Measurements from ENCODE around the gene NEBL.

GRCh38 chr10:20888620-20889330 is 8.3 kb downstream of the NEBL start:
- TF ChIP-seq GATA2 (IDR thresholded peaks at IDR 0.05; ENCODE audit: low read depth, low read length), result no peak; the same call in 1 of the 2 replicates
- no peak for TF ChIP-seq GATA3 (IDR thresholded peaks at IDR 0.05; ENCODE audit: low read depth, low read length)
